Measurements from ENCODE around the gene PRPF38B.
A peak's percentile ranks its signal among the peaks of the same experiment; 100 is the strongest.
"Not testable (repeated sequence)": the region's sequence is repeated elsewhere in the genome, so short reads cannot be mapped to it uniquely, and the experiment has no call there.

Gene PRPF38B

GRCh38 chr1:108679586-108680213 is 12.4 kb upstream of the PRPF38B start:
- no peak for DNase-seq (ENCODE audit: low read depth)

GRCh38 chr1:108681701-108682100 is 10.4 kb upstream of the PRPF38B start:
- not testable (repeated sequence) for DNase-seq (ENCODE audit: low read depth)

GRCh38 chr1:108685529-108685928 is 6.6 kb upstream of the PRPF38B start:
- no peak for DNase-seq (ENCODE audit: low read depth)

- DNase-seq (ENCODE audit: low read depth): no peak
Observed at GRCh38 chr1:108686614-108687313, 5.3 kb upstream of the PRPF38B start.

GRCh38 chr1:108691128-108691941 is 775 bp upstream of the PRPF38B start:
- DNase-seq (ENCODE audit: low read depth): no peak

- peak; percentile 55 for DNase-seq (ENCODE audit: low read depth)
Observed at GRCh38 chr1:108692724-108693655, 880 bp downstream of the PRPF38B start.

- no peak for DNase-seq (ENCODE audit: low read depth)
Observed at GRCh38 chr1:108695535-108695934, 3.4 kb downstream of the PRPF38B start.

GRCh38 chr1:108699375-108700332 is 7.5 kb downstream of the PRPF38B start:
- no peak for DNase-seq (ENCODE audit: low read depth)

GRCh38 chr1:108701176-108701849 is 9.2 kb downstream of the PRPF38B start:
- no peak for DNase-seq (ENCODE audit: low read depth)

GRCh38 chr1:108702109-108702508 is 10.0 kb downstream of the PRPF38B start:
- not testable (repeated sequence) for DNase-seq (ENCODE audit: low read depth)

- DNase-seq (ENCODE audit: low read depth): no peak
Observed at GRCh38 chr1:108703939-108704338, 11.8 kb downstream of the PRPF38B start.

GRCh38 chr1:108704496-108704895 is 12.4 kb downstream of the PRPF38B start:
- DNase-seq (ENCODE audit: low read depth): no peak

GRCh38 chr1:108706643-108707042 is 14.5 kb downstream of the PRPF38B start:
- DNase-seq (ENCODE audit: low read depth): no peak

- DNase-seq (ENCODE audit: low read depth): peak; percentile 49
Observed at GRCh38 chr1:108708691-108709660, 16.9 kb downstream of the PRPF38B start.

- no peak for DNase-seq (ENCODE audit: low read depth)
Observed at GRCh38 chr1:108712606-108713150, 20.6 kb downstream of the PRPF38B start, which contains the start of gene FNDC7. Gene FNDC7, plus strand, starts transcription at chr1:108712908. Its CDS starts 26 bp downstream, at chr1:108712934.

- no peak for DNase-seq (ENCODE audit: low read depth)
Observed at GRCh38 chr1:108715932-108716331, 23.8 kb downstream of the PRPF38B start.

- no peak for DNase-seq (ENCODE audit: low read depth)
Observed at GRCh38 chr1:108716437-108717230, 24.5 kb downstream of the PRPF38B start.
